Mesenchymal stem cell (in vitro differentiated cells and primary cell): Measurements from ENCODE around the gene ARHGAP4.

Experiments
- DNase-seq: peaks from one replicate; pipeline ENCODE4 v3.0.0-alpha.2; 2013
- H2AFZ ChIP-seq: one replicate; pipeline ENCODE4 v1.6.1; 2013; ENCODE audit warnings: low read depth, mild to moderate bottlenecking, control low read depth, inconsistent platforms, low read length, moderate library complexity
- H2AK5ac ChIP-seq: 2 replicates; pipeline ENCODE4 v1.6.1; 2013; ENCODE audit warnings: low read length, moderate library complexity, mild to moderate bottlenecking, inconsistent platforms; ENCODE audit not compliant: severe bottlenecking
- H2BK120ac ChIP-seq: one replicate; pipeline ENCODE4 v1.6.1; 2013; ENCODE audit warnings: low read depth, mild to moderate bottlenecking, inconsistent platforms, low read length, moderate library complexity
- H2BK12ac ChIP-seq, 2 experiments: one replicate each; pipeline ENCODE4 v1.6.1; 2013; ENCODE audit warnings: inconsistent platforms in 2 of 2, low read length in 2 of 2, mild to moderate bottlenecking in 2 of 2, moderate library complexity in 2 of 2, control low read depth in 1 of 2
- H2BK15ac ChIP-seq: one replicate; pipeline ENCODE4 v1.6.1; 2013; ENCODE audit warnings: mild to moderate bottlenecking, low read depth, inconsistent platforms; ENCODE audit not compliant: poor library complexity, severe bottlenecking
- H2BK5ac ChIP-seq: 2 replicates; pipeline ENCODE4 v1.6.1; 2013; ENCODE audit warnings: low read depth, mild to moderate bottlenecking, low read length, control low read depth, inconsistent platforms; ENCODE audit not compliant: poor library complexity, severe bottlenecking
- H3K14ac ChIP-seq, 2 experiments: one replicate each; pipeline ENCODE4 v1.6.1; 2013; ENCODE audit warnings: inconsistent platforms in 2 of 2, low read length in 2 of 2, control low read depth in 1 of 2, mild to moderate bottlenecking in 1 of 2, moderate library complexity in 1 of 2
- H3K18ac ChIP-seq, 2 experiments: one replicate each; pipeline ENCODE4 v1.6.1; 2013; ENCODE audit warnings: inconsistent platforms in 2 of 2, low read length in 2 of 2, control low read depth in 1 of 2, low read depth in 1 of 2, mild to moderate bottlenecking in 1 of 2
- H3K23ac ChIP-seq, 2 experiments: one replicate each; pipeline ENCODE4 v1.6.1; 2013; ENCODE audit warnings: inconsistent platforms in 2 of 2, low read length in 2 of 2, mild to moderate bottlenecking in 2 of 2, moderate library complexity in 2 of 2, control low read depth in 1 of 2
- H3K27ac ChIP-seq: 2 replicates; pipeline ENCODE4 v1.5.1; 2013; ENCODE audit warnings: mild to moderate bottlenecking, moderate library complexity, low read length, control low read depth, inconsistent platforms; ENCODE audit not compliant: poor library complexity, severe bottlenecking
- H3K27me3 ChIP-seq, 2 experiments: 2 replicates each; pipeline versions ENCODE4 v1.6.1 to v1.7.0; 2013; ENCODE audit warnings: low read length in 2 of 2, mild to moderate bottlenecking in 2 of 2, moderate library complexity in 2 of 2, control low read depth in 1 of 2, inconsistent platforms in 1 of 2; ENCODE audit not compliant: control insufficient read depth in 1 of 2, insufficient read depth in 1 of 2
- H3K36me3 ChIP-seq, 2 experiments: 2 replicates each; pipeline versions ENCODE4 v1.6.1 to v1.7.0; 2013; ENCODE audit warnings: low read length in 2 of 2, control low read depth in 1 of 2, inconsistent platforms in 1 of 2, low read depth in 1 of 2, mild to moderate bottlenecking in 1 of 2; ENCODE audit not compliant: insufficient read depth in 2 of 2, control insufficient read depth in 1 of 2
- H3K4ac ChIP-seq, 2 experiments: one replicate each; pipeline ENCODE4 v1.6.1; 2013; ENCODE audit warnings: inconsistent platforms in 2 of 2, low read length in 2 of 2, mild to moderate bottlenecking in 2 of 2, moderate library complexity in 2 of 2, control low read depth in 1 of 2, low read depth in 1 of 2
- H3K4me1 ChIP-seq: 2 replicates; pipeline ENCODE4 v1.6.1; 2013; ENCODE audit warnings: low read depth, low read length, control low read depth; ENCODE audit not compliant: control insufficient read depth, insufficient read depth
- H3K4me2 ChIP-seq: 2 replicates; pipeline ENCODE4 v1.6.1; 2013; ENCODE audit warnings: low read length, mild to moderate bottlenecking, inconsistent platforms; ENCODE audit not compliant: poor library complexity, severe bottlenecking
- H3K4me3 ChIP-seq, 2 experiments: 2 replicates each; pipeline versions ENCODE4 v1.5.1 to v1.7.0; 2013; ENCODE audit warnings: low read length in 2 of 2, mild to moderate bottlenecking in 2 of 2, control low read depth in 1 of 2, low read depth in 1 of 2; ENCODE audit not compliant: insufficient read depth in 1 of 2
- H3K79me1 ChIP-seq: replicated peaks from 2 replicates; pipeline ENCODE4 v1.6.1; 2013; ENCODE audit warnings: mild to moderate bottlenecking, control low read depth, low read length, inconsistent platforms; ENCODE audit not compliant: poor library complexity, severe bottlenecking
- H3K9ac ChIP-seq: 2 replicates; pipeline ENCODE4 v1.7.0; 2013; ENCODE audit warnings: mild to moderate bottlenecking, low read length, moderate library complexity
- H3K9me3 ChIP-seq: 2 replicates; pipeline ENCODE4 v1.7.0; 2013; ENCODE audit warnings: mild to moderate bottlenecking, low read length; ENCODE audit not compliant: control insufficient read depth
- H4K8ac ChIP-seq: one replicate; pipeline ENCODE4 v1.6.1; 2013; ENCODE audit warnings: inconsistent platforms, mild to moderate bottlenecking, low read length, moderate library complexity
- H4K91ac ChIP-seq: one replicate; pipeline ENCODE4 v1.6.1; 2013; ENCODE audit warnings: mild to moderate bottlenecking, low read length, inconsistent platforms
- WGBS: methylation state at CpG from one replicate; pipeline ENCODE4 v1.1.7; 2013; ENCODE audit warnings: mixed read lengths; 5-methylcytosine and 5-hydroxymethylcytosine counted together

The ARHGAP4 gene

DNA sequence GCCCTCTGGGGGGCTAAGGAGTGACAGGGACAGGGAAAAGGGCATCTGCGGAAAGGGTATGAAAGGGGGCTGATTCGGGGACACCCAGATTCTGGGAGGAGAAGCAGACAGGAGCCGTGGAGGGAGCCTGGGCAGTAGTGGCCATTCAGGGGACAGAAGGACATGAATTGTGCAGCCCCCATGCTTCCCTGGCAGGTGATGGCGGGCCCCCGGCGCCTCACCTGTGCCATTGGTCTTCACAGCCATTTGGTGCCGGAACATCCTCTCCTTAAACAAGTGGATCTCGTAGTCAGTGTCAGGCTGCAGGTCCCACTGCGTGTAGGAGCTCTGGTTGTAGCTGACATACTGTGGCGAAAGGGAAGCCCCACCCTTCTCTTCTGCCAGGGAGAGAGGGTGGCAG lies 62.0 kb downstream of the ARHGAP4 start:
- H2BK120ac ChIP-seq, result no peak overlapping the region
- no peak overlapping the region for H4K91ac ChIP-seq
- WGBS, result 92% methylated on average over 8 of the region's 10 CpGs
- no peak overlapping the region for H3K9ac ChIP-seq
- H2AFZ ChIP-seq, result no peak overlapping the region
- no peaks in the 10 kb centered on the region for H3K79me1 ChIP-seq
- peaks cover 0 to 75% of the 10 kb centered on the region in 2 experiments for H3K36me3 ChIP-seq
- no peak overlapping the region for H2BK5ac ChIP-seq
- no peak overlapping the region for H3K4ac ChIP-seq
- no peak for DNase-seq
- no peaks in the 10 kb centered on the region for H3K4me1 ChIP-seq
- H3K18ac ChIP-seq, result no peak overlapping the region
- no peak overlapping the region for H3K4me2 ChIP-seq
- H3K4me3 ChIP-seq, result no peak overlapping the region
- no peak overlapping the region for H3K27ac ChIP-seq
- no peak overlapping the region for H2BK15ac ChIP-seq
- no peak overlapping the region for H3K23ac ChIP-seq
- H3K27me3 ChIP-seq, result peaks cover 0 to 83% of the 10 kb centered on the region in 2 experiments
- no peaks in the 10 kb centered on the region for H3K9me3 ChIP-seq
- H2BK12ac ChIP-seq, result no peak overlapping the region
- H4K8ac ChIP-seq, result no peak overlapping the region
- H2AK5ac ChIP-seq, result no peak overlapping the region
- no peak overlapping the region for H3K14ac ChIP-seq

DNA sequence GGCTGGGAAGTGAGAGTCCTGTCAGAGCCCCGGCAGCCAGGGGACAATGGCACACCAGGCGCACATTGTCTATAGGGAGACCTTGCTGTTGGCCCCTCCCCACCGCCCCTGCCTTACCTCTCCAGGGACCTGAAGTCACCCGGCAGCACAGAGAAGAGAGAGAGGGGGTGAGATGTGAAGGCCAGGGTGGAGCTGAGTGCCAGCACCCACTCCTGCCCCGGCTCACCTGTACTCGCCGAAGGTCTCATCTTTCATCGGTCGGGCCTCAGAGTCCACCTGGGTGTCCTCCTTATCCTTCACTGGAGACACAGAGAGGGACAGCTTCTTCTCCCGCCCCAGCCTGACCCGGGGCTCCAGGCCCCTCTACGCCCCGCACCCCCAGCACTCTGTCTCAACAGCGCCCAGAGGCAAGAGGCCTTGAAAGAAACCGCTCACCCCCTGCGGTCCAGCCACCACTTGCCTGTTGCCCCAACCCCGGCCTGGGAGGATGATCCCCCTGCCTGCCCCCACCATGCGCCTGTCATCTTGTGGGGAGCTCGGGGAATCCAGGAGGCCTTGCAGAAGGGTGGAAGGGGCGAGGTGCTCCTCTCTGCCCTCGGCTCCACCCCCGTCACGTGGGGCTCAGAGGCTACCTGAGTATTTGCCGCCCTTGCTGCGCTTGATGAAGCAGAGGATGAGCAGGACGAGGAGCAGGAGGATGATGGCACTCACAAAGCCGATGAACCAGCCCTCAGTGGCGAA lies 62.6 kb downstream of the ARHGAP4 start:
- Histone ChIP-seq H3K9ac (no peak overlapping the region), H3K18ac (no peak overlapping the region), H3K4me3 (no peak overlapping the region), H3K27me3 (peaks cover 0 to 83% of the 10 kb centered on the region in 2 experiments), H4K91ac (no peak overlapping the region), H3K23ac (no peak overlapping the region), H3K9me3 (no peaks in the 10 kb centered on the region), H4K8ac (no peak overlapping the region), H3K36me3 (peaks cover 0 to 68% of the 10 kb centered on the region in 2 experiments), H2BK5ac (no peak overlapping the region), H2BK15ac (no peak overlapping the region), H3K4me2 (no peak overlapping the region), H2AFZ (no peak overlapping the region), H3K27ac (no peak overlapping the region), H3K79me1 (no peaks in the 10 kb centered on the region), H2BK12ac (no peak overlapping the region), H3K14ac (no peak overlapping the region), H3K4me1 (no peaks in the 10 kb centered on the region), H3K4ac (no peak overlapping the region), H2AK5ac (no peak overlapping the region), H2BK120ac (no peak overlapping the region)
- no peak for DNase-seq
- 93% methylated on average over 22 of the region's 28 CpGs for WGBS

DNA sequence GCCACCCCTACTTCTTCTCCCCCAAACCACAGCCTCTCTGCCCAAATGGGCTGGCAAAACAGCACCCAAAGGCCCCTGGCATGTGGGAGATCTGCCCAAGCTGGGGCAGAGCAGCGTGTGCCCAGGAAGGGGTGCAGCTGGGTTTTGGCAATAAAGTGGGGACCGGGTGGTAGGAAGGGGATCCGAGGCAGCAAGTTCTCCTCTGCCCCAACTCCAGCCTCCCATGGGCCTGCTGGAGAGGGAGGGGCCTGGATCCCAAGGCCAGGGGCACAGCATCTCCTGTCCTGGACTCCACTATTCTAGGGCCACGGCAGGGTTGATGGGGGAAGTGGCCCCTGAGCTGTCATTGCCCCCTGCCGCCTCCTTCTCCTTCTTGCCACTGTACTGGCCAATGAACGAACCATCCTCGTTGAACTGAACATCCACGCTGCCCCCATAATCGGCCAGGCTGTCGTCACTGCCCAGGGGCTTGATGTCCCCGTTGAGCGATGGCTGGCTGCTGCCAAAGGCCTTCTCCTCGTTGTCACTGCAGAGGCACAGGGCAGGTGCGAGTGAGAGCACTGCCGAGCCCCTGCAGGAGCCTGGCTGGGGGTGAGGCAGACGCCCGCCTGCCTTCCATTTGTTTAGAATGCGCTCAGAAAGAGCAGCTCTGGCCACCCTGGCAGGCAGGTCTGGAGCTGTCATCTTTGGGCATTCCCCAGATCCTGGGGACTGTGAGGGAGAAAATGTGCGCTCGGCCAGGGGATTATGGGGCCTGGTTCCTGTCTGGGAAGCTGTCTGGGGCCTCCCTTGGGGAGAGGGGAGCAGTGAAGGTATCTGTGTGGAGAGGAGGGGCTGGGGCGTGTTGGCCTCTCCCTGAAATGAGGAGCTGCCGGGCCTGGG lies 63.5 kb downstream of the ARHGAP4 start:
- Histone ChIP-seq H3K9me3 (peaks cover 4% of the 10 kb centered on the region), H2BK15ac (no peak overlapping the region), H3K4me1 (no peaks in the 10 kb centered on the region), H3K4me3 (no peak overlapping the region), H3K4ac (no peak overlapping the region), H2BK120ac (no peak overlapping the region), H3K36me3 (peaks cover 0 to 60% of the 10 kb centered on the region in 2 experiments), H3K27me3 (peaks cover 0 to 83% of the 10 kb centered on the region in 2 experiments), H2BK12ac (no peak overlapping the region), H3K4me2 (no peak overlapping the region), H2BK5ac (no peak overlapping the region), H3K14ac (no peak overlapping the region), H3K23ac (no peak overlapping the region), H2AFZ (no peak overlapping the region), H3K18ac (no peak overlapping the region), H3K79me1 (no peaks in the 10 kb centered on the region), H4K8ac (no peak overlapping the region), H4K91ac (no peak overlapping the region), H3K27ac (no peak overlapping the region), H3K9ac (no peak overlapping the region), H2AK5ac (no peak overlapping the region)
- DNase-seq, result no peak
- 70% methylated on average over 19 of the region's 22 CpGs for WGBS

DNA sequence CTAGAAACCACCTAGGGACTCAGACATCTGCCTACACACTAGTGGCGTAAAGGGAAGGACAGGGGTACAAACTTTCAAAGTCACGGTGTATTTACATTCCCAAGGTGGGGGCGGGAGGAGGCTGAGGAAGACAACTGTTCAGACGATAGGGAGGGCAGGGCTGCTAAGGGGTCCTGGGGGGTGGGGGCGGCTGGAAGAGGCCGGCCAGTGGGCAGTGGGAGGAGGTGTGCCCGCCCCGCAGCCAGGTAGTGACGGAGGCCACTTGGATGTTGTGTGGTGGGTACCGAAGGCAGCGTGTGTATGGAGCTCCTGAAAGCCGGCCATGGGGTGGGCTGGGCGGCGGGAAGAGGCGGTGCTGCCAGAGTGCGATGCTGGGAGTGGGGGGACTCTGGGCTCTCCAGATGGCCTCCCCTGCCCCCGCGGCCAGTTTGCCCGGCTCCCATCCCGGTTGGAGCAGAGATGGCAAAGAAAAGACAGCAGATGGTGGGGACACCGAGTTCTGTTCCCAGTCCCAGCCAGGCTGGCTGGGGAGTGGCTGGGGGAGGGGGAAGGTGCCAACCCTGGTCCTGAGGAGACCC lies 64.2 kb downstream of the ARHGAP4 start:
- H3K14ac ChIP-seq, result no peak overlapping the region
- 87% methylated on average over 15 of the region's 21 CpGs for WGBS
- H3K79me1 ChIP-seq, result no peaks in the 10 kb centered on the region
- no peak overlapping the region for H2BK5ac ChIP-seq
- no peak overlapping the region for H3K23ac ChIP-seq
- H3K9me3 ChIP-seq, result peaks cover 7% of the 10 kb centered on the region
- peaks cover 0 to 80% of the 10 kb centered on the region in 2 experiments for H3K27me3 ChIP-seq
- no peak overlapping the region for H2BK120ac ChIP-seq
- no peak overlapping the region for H3K9ac ChIP-seq
- no peak overlapping the region for H3K4me3 ChIP-seq
- H3K4me1 ChIP-seq, result no peaks in the 10 kb centered on the region
- H2AK5ac ChIP-seq, result no peak overlapping the region
- H3K18ac ChIP-seq, result no peak overlapping the region
- H3K4me2 ChIP-seq, result no peak overlapping the region
- H3K36me3 ChIP-seq, result peaks cover 0 to 52% of the 10 kb centered on the region in 2 experiments
- no peak overlapping the region for H2BK12ac ChIP-seq
- no peak overlapping the region for H4K91ac ChIP-seq
- no peak overlapping the region for H2AFZ ChIP-seq
- H3K4ac ChIP-seq, result no peak overlapping the region
- no peak for DNase-seq
- H3K27ac ChIP-seq, result no peak overlapping the region
- H4K8ac ChIP-seq, result no peak overlapping the region
- H2BK15ac ChIP-seq, result no peak overlapping the region
